Stimulated activated CD8-positive, alpha-beta memory T cell treated with anti-CD3 and anti-CD28 coated beads, Interleukin-2, amount 100 ng/mL, for 48 hours (primary cell): ENCODE data around the gene SHISA8.
"Not testable (repeated sequence)": the region's sequence is repeated elsewhere in the genome, so short reads cannot be mapped to it uniquely, and the experiment has no call there.

Experiments
- DNase-seq, 2 donors: peaks; one replicate each; pipeline ENCODE4 v3.0.0-alpha.2; 2020; ENCODE audit warnings: low read depth in 2 of 2

SHISA8 gene

DNA sequence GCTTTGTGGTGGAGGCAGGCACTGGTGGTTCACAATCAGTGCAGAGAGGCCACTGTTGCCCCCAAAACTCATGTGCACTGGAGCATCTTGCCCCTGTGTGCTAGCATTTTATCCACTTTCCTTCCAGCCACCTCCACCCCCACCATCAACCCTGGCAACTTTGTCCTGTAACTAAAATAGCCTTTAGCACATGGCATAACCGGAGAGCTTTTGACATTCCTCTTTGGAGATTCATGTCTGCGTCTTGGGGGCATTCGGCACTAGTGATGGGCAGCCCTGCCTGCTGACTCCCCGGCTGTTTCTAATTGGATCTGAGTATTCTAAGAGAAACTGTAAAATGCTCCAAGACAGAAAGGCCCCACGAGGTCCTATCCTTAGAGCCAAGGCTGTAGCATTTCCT lies 15.8 kb downstream of the SHISA8 start:
- no peak for DNase-seq

DNA sequence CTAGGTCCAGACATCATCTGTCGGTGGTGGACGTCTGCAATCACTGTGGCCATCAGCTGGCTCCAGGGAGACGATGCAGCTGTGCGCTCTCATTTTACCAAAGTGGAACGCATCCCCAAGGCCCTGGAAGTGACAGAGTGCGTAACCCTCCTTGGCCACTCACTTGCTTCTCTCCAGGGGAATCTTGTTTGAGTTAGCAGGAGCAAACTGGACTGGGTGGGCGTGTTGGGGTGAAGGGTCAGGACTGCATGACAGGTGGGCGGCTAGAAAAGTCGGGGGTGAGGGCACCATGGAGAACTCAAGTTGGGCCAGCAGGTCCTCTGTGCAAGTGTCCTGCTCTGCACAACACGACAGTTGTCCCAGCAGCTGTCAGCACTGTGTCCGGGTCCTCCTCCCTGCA lies 16.2 kb downstream of the SHISA8 start:
- DNase-seq, result no peak

DNA sequence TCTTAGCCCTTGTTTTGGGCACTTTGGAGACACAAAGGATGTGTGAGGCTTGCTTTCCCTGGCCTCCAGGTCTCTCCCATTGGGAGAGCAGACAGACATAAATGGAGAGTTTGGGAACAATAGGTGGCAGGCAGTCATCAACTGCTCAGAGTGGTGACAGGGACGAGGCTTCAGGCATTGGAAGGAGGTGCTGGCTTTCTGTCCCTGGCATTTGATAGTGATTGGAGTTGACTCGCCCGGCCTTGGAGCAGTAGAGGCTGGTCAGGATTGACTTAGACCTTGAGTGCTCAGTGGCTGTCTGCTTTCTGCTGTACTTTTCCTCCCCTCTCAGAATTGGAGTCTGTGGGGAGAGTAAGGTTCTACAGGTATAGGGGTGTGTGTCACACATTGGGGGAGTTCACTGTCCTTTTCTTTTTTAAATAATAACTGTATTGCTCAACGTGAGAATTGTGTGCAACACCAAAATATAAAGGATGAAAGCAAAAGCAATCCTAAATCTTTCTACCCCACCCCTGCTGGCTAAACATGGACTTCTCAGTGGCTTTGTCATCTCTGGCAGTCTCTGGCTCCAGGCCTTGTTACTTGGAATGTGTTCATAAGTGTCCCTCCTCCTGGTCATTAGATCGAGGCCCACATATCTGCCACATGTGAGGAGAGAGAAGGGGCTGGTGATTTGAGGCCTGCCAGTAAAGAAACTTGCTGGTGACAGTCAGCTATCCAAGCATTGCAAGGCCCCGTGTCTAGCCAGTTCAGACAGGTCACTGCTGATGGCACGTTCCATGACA lies 21.1 kb downstream of the SHISA8 start:
- no peak for DNase-seq

DNA sequence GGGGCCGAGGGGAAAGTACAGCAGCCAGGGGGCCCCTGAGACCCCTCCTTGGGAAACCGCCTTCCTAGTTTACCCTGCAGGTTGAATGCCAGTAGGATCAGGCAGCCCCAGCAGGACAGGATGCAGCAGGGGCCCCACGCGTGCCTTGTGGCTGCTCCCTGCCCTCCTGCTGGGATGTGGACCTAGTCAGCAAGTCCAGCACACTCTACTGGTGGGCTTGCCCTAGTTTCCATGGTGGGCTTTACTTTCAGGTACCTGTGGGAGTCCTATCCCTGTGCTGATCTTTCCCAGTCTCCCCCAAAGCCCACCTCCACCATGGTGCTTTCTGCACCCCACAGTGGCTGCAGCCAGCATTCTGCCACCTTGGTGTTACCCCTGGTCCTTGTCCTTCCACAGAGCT lies 22.2 kb downstream of the SHISA8 start:
- DNase-seq, result no peak

DNA sequence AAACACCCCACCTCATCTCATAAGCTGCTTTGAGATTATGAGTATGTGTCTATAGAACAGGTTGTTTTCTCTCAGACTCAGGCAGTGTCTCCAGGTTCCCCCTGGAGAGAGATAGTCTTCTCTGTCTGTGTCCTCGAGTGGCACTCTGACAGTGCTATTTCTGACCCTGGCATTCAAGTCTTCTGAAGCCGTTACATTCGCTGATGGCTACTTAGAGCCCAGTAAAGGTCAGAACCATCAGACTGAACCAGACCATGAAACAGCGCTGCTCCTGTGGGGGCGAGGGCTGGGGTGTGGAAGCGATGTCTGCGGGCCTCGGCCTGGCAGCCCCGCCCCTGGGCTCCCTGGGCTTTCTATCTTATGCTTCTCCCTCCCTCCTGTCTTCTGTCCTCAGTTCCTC lies 23.5 kb downstream of the SHISA8 start:
- DNase-seq, result no peak

DNA sequence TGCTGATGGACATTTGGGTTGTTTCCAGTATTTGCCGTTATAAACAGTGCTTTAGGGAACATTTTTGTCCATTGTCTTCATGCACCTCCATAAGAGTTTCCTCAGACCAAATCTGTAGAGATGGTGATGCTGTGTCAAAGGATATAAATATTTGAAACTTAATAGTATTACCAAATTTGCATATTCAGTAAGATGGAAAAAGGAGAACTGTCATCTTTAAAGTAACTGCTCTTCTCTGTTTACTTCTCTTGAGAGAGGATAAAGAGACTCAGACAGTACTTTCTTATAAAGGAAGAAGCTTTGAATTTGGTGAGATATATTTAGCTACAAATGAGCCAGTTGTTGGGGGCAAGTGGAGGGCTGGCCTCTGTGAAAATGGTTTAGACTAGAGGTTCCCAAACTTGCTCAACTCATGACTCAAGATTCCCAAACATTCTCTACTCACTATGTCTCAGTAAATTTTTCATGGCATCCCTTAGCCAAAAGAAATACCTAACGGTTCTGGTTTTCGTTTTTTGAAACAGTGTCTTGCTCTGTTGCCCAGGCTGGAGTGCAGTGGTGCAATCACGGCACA lies 26.2 kb downstream of the SHISA8 start:
- no peak for DNase-seq

DNA sequence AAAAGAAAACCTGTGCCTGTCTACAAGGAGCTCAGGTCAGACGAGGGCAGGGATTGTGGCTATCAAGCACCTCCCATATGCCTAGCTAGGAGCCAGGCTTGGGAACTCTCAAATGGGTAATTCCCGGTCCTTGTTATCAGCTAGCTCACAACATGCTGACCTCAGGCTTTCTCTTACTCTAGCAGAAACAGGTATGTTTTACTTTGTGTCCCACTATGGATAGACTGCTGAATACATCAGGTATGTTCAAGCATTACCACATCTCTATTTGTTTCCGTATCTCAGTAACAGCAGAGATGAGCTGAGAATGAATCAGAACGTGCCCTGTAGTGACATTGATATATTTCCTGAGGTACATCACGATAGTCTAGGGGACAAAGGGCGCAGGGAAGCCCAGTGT lies 29.4 kb downstream of the SHISA8 start:
- DNase-seq, result no peak

DNA sequence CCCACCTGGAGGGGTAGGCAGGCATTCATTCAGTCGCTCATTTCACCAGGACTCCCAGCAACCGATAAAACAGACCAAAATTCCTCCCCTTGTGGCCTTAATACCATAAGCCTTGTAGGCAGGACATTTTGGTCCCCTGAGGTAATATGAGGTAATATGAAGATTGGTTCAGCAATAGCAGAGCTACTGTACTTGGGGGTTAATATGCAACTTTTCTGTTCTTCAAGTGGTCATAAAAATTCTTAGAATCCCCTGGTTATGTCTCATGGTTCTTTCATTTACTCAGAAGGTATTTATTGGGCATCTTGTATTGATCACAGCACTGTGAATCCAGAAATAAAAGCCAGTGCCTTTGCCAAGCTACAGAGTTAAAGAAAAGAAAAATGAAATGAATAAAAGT lies 29.8 kb downstream of the SHISA8 start:
- DNase-seq, result no peak

DNA sequence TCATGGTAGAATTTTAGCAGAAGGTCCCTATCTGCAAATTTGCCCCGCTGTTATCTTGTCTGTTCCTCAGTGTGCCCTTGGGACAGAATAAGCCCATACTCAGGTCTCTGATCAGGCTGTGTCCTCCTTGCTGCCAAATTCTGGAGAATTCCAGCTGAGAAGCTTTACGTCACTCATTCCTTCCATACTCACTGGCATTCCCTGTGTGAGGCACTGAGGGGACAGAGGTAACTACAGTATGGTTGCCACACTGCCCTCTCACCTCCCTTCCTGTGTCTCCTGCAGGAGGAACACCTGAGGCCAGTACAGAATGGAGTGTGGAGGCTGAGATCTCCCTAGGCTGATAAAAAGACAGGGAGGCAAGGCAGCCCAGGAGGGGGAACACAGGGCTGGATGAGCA lies 31.5 kb downstream of the SHISA8 start:
- DNase-seq, result no peak

DNA sequence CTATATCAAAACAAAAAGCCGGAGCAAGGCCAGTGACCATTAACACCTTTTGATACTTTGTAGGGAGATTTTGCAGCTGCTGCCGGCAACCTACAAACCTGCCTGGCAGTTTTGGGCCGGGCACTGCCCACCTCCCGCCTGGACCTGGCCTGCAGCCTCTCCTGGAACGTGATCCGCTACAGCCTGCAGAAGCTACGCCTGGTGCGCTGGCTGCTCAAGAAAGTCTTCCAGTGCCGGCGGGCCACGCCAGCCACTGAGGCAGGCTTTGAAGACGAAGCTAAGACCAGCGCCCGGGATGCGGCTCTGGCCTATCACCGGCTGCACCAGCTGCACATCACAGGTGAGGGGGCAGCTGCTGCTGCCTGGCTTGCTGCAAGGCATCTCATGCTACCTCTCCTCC lies 34.2 kb downstream of the SHISA8 start:
- DNase-seq, result no peak

DNA sequence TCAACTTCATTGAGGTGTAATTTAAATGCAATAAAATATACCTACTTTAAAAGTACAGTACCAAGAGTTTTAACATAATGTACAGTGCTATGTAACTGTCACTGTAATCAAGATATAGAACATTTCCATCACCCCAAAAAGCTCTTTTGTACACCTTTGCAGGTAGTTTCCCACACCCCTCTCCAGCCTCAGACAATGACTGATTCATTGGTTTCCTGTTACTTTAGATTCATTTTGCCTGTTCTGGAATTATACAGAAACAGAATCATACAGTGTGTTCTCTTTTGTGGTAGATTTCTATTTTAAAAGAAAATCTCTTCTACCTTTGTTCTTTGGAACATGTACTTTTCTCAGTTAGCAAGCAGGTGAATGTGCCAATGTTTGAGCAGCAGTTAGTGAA lies 38.2 kb downstream of the SHISA8 start:
- no peak for DNase-seq

DNA sequence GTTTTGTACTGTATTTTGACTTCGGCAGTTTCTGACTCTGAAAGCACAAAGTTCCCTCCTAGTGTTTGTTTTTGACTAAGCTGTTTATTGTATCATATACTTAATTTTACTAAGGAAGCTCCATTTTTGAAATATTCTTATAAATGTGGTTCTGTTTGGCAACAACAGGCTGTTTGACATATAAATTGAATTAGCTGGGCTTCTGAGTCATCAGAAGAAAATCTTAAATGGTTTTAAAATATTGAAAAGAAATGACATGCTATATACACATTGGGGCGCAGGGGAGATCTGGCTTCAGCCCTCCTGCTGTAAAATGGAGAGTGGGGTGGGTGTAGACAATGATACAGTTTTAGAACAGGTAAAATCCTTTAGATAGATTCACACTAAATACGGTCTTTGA lies 38.6 kb downstream of the SHISA8 start:
- no peak for DNase-seq

DNA sequence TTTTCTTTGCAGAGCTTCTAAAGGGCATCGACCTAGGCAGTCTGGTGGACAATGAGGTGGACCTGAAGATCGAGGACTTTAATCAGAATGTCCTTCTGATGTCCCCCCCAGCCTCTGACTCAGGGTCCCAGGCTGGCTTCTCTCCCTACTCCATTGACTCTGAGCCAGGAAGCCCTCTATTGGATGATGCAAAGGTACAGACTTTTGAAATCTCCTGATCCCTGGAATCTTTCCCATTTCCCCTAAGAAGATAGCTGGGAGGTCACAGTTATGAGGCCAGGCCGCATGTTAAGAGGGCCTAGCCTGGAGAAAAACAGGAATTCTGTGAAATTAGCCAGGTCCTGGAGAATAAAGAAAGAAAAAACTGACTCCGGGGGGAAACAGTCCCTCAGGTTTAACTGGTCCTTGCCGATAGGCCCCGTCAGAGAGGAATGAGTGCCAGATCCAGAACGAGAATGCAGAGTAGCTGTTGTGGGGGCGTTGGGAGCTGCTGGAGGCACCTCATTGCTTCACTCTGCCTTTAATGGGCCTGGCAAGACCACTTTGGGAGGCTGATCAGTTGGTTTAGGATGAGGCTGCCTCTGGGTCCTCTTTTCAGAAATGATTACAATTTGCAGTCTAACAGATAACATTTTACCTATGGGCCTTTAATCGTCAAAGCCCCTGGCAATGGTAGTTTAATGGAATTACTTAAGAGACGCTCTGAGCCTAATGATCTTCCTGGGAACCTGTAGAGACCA lies 39.2 kb downstream of the SHISA8 start:
- no peak for DNase-seq

DNA sequence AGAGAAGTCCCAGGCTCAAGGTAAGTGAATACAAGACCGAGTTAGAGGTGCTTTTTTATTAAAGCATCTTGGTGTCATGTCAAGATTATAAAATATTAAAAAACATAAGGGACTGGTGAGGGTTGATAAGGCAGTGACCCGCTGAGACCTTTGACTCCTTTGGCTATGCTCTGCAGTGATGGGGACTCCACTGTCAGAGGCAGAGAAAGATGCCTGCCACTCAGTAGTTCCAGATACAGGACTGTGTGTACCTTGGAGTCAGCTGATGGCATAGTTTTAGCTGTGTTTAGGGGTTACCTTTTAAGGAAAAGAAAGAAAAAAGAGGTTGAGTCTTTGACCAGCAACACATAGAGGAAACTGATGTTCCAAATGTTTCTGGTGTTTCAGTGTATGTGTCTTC lies 40.8 kb downstream of the SHISA8 start:
- DNase-seq, result no peak

DNA sequence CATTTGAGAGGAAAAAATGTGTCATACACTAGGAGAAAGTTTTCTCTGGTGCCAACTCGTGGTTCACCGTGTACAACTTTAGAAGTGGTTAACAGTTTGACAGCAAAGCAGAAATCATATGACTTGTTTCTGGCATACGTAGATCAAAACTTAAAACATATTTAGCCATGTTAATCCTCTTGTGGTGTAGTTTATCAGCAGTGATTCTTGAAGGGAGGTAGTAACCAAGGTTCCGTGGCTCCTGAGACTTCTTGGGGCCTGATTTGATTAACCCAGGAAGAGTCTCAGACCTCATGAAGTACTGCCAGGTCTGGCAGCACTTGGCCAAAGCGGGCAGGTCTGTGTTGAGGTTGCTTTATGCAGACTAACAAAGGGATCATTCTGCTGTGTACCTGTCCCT lies 41.5 kb downstream of the SHISA8 start:
- no peak for DNase-seq

DNA sequence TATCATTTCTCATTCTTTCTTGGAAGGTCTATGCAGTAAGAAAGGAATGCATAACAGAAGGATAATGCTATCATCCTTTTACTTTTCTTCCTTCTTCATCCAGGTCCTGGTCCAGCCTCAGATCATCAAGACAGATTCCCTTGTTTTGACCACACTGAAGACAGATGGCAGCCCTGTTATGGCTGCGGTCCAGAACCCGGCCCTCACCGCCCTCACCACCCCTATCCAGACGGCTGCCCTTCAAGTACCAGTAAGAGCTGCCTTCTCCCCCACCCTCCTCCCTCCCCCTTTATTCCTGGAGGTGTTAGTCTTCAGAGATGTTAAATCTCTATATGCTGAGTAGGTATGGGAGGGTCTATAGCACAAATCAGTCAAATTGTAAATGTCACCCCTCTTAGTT lies 44.1 kb downstream of the SHISA8 start:
- no peak for DNase-seq

DNA sequence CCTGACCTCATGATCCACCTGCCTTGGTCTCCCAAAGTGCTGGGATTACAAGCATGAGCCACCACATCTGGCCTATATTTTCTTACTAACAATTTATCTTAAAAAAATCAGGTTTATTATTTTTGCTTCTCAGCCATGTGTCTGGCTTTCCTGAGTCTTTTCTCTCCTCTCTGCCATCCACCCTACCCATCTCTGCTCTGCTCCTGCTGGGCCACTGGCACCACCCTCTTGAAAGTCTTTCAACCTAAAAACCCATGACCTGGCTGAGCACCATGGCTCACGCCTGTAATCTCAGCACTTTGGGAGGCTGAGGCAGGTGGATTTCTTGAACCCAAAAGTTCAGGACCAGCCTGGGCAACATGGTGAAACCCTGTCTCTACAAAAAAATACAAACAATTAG lies 44.8 kb downstream of the SHISA8 start:
- DNase-seq, result not testable (repeated sequence)

DNA sequence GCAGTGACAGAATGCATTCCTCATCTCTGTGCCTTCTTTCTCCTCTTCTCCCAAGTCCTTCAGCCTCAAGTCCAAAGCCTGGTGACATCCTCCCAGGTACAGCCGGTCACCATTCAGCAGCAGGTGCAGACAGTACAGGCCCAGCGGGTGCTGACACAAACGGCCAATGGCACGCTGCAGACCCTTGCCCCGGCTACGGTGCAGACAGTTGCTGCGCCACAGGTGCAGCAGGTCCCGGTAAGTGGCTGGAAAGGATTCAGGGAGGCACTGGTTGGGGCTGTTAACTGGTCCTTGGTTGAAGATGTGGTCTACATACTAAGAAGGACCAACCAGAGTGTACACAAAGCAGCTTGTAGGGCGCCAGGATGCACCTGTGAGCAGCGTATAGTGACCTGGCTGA lies 46.3 kb downstream of the SHISA8 start:
- no peak for DNase-seq

DNA sequence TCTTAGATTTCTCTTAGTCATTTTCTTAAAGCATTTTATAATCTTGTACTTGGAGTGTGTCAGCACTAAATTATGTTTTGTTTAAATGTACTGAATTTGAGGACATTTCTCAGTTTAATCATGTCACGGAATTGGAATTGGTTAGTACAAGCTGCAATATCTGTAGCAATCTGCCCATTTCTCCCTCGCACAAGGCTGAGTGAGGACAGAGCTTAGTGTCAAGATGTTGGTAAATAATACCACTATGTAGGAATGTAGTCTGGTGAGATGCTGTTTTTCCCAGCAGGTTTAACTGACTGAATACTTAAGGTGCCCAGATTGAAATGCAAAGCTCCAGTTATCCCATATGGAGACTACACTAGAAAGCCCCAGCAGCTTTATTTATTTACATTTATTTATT lies 51.4 kb downstream of the SHISA8 start:
- DNase-seq, result no peak

DNA sequence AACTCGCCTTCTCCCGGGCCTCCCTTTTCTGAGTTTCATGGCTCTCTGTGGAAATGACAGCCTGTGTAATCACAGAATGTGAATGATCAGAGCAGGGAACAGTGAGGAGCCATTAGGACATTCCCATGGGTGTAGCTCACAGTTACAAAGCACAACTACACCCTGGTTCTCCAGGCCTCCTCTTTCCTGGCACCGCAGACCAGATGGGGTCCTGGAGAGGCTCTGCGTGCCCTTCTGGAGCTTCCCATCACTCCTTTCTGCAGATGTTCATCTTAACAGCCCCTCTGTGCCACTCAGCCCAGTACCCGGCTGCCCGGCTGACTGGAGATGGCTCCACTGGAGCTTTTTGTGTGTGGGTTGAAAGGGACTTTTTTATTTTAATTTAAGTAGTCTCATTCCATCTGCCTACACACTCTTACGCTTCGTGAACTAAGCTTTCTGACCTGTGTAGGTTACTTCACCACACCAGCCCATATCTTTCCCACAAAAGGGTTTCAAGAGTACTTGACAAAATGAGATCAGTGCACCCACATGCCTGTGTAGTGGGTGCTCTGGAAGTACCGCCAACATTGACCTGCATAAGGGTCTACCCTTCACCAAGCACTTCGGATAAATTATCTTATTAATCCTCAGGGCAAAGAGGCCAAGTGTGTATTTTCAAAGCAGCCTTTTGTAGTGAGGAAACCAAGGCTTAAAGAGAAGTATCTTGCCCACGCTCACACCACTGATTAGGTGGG lies 52.2 kb downstream of the SHISA8 start:
- peak; percentile 46 to 49 for DNase-seq

DNA sequence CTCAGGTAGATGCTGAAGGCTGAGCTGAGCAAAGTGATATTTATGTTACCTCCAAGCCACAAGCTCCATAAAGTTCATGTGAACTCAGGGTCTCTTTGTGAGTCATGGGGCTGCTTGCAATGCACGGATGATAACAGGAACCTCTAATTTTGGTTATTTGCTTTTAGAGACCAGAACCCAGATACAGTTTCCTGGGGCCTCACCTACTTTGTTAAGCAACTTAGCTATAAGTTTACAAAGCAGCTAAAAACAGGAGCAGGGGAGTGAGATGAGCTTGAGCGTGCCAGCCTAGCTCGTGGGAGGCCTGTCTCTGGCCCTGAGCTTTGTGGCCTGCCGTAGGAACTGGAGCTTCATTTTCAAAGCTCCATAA lies 52.7 kb downstream of the SHISA8 start:
- no peak for DNase-seq
